Caco-2 (cell line): ENCODE data around the gene TBC1D9B. TPM values are rescaled to one million over a fixed set of nuclear protein-coding genes. Genes with fewer than 3 reads are reported as not detected.

Experiments used
- BruUV-seq: library from RNA; stranded (reverse); fragments of 400-500 nt; replicated peaks from 2 replicates; lab custom pipeline; 2021; lab: Mats Ljungman, UMichigan
- CTCF ChIA-PET: fragments of 300-600 bp; sonication (Branson Sonifier 250); formaldehyde crosslinking; loops from one replicate; lab custom pipeline; 2022; ENCODE audit warnings: antibody characterized with exemption; lab: Charles Lee
- POLR2A ChIA-PET: fragments of 300-600 bp; sonication (Branson Sonifier 250); formaldehyde crosslinking; loops from one replicate; lab custom pipeline; 2022; ENCODE audit warnings: antibody characterized with exemption; lab: Charles Lee
- DNase-seq, 2 experiments: peaks; one replicate each; pipeline versions ENCODE4 v3.0.0 to v3.0.0-alpha.2; 2020 to 2022
- H3K27me3 ChIP-seq: replicated peaks from 2 replicates; pipeline ENCODE4 v1.6.0; 2011; ENCODE audit warnings: low read length; ENCODE audit not compliant: control insufficient read depth, insufficient read depth
- H3K36me3 ChIP-seq: 2 replicates; pipeline ENCODE4 v1.5.1; 2011; ENCODE audit warnings: low read length; ENCODE audit not compliant: control insufficient read depth, insufficient read depth
- H3K4me1 ChIP-seq: fragments of 250-450 bp; sonication (Bioruptor Pico); 2 replicates; pipeline ENCODE4 v1.5.1; 2020; ENCODE audit warnings: mild to moderate bottlenecking
- H3K4me3 ChIP-seq: 2 replicates; pipeline ENCODE4 v1.5.1; 2011; ENCODE audit warnings: low read depth, mild to moderate bottlenecking, control low read depth, low read length
- H3K9me3 ChIP-seq: fragments of 250-450 bp; sonication (Bioruptor Pico); 2 replicates; pipeline ENCODE4 v1.5.1; 2020; ENCODE audit warnings: mild to moderate bottlenecking, moderate library complexity
- H3K27ac Mint-ChIP-seq: one replicate; pipeline ENCODE4 v1.8.0; 2022; ENCODE audit warnings: mixed read lengths; ENCODE audit not compliant: unreplicated experiment
- H3K27me3 Mint-ChIP-seq: one replicate; pipeline ENCODE4 v1.8.0; 2022; ENCODE audit warnings: mixed read lengths; ENCODE audit not compliant: insufficient read depth, unreplicated experiment
- H3K36me3 Mint-ChIP-seq: one replicate; pipeline ENCODE4 v1.8.0; 2022; ENCODE audit warnings: mild to moderate bottlenecking, mixed read lengths; ENCODE audit not compliant: insufficient read depth, unreplicated experiment
- H3K4me1 Mint-ChIP-seq: one replicate; pipeline ENCODE4 v1.8.0; 2022; ENCODE audit warnings: low read depth, mixed read lengths; ENCODE audit not compliant: unreplicated experiment
- H3K4me3 Mint-ChIP-seq: one replicate; pipeline ENCODE4 v1.8.0; 2022; ENCODE audit warnings: mild to moderate bottlenecking, moderate library complexity, mixed read lengths; ENCODE audit not compliant: unreplicated experiment
- H3K9me3 Mint-ChIP-seq: one replicate; pipeline ENCODE4 v1.8.0; 2022; ENCODE audit warnings: mixed read lengths; ENCODE audit not compliant: unreplicated experiment
- intact Hi-C: fragments of 100-400 bp; cut with micrococcal nuclease; formaldehyde crosslinking; loops from one replicate; pipeline ENCODE4 v1.10.0; 2022; ENCODE audit not compliant: unreplicated experiment
- total RNA-seq: library from RNA; stranded (reverse); gene quantifications from 2 replicates; pipeline ENCODE4 v1.2.3, GENCODE V29; 2022
- TF ChIP-seq, protein P1 (sequence below), 2 experiments: fragments of 200-600 bp in 1 of 2; IDR thresholded peaks; 1 replicate in 1 of 2; 2 replicates in 1 of 2; pipeline versions ENCODE4 v1.5.1 to v1.8.0; 2011 to 2022; ENCODE audit warnings: antibody characterized with exemption in 1 of 2, control low read depth in 1 of 2, inconsistent platforms in 1 of 2, low read depth in 1 of 2, low read length in 1 of 2, mild to moderate bottlenecking in 1 of 2, moderate library complexity in 1 of 2; ENCODE audit not compliant: insufficient read depth in 1 of 2, severe bottlenecking in 1 of 2, unreplicated experiment in 1 of 2

Gene TBC1D9B
- total RNA-seq, 1 experiment from 2014 or later: 107 TPM

DNA sequence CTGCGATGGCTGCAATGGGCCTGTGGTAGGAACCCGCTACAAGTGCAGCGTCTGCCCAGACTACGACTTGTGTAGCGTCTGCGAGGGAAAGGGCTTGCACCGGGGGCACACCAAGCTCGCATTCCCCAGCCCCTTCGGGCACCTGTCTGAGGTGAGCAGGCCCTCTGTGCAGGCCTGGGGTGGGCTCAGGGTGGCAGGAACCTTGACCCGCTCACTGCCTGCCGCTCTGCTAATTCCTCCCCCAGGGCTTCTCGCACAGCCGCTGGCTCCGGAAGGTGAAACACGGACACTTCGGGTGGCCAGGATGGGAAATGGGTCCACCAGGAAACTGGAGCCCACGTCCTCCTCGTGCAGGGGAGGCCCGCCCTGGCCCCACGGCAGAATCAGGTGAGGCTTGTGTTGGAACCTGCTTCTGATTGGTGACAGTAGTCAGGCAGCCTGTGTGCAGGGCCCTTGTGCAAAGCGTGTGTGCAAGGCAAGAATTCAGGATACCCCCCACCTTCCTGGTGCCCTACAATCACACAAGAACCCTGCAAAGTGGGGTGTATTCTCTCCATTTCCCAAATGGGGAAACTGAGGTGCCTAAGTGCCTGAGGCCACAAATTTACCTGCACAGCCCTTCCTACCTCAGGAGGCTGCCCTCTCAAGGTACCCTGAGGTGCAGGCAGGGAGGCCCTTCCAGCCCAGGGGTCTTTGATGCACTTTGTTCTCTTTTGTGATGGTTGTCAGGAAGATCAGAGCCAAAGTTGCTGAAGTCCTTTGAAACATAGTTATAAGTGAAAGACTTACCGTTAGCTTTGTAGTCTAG is 83.6 kb downstream of the TBC1D9B start:
- no peaks in the 10 kb centered on the region for H3K27me3 Mint-ChIP-seq
- H3K36me3 ChIP-seq: peaks cover 19% of the 10 kb centered on the region
- no peak for DNase-seq
- peaks cover 27% of the 10 kb centered on the region for H3K4me1 Mint-ChIP-seq
- H3K4me3 Mint-ChIP-seq: peak overlapping the region; percentile 62
- TF ChIP-seq, protein P1, sequence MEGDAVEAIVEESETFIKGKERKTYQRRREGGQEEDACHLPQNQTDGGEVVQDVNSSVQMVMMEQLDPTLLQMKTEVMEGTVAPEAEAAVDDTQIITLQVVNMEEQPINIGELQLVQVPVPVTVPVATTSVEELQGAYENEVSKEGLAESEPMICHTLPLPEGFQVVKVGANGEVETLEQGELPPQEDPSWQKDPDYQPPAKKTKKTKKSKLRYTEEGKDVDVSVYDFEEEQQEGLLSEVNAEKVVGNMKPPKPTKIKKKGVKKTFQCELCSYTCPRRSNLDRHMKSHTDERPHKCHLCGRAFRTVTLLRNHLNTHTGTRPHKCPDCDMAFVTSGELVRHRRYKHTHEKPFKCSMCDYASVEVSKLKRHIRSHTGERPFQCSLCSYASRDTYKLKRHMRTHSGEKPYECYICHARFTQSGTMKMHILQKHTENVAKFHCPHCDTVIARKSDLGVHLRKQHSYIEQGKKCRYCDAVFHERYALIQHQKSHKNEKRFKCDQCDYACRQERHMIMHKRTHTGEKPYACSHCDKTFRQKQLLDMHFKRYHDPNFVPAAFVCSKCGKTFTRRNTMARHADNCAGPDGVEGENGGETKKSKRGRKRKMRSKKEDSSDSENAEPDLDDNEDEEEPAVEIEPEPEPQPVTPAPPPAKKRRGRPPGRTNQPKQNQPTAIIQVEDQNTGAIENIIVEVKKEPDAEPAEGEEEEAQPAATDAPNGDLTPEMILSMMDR (IDR thresholded peaks at IDR 0.05; ENCODE audit: insufficient read depth in 1 of 2, low read depth in 1 of 2, low read length in 1 of 2, severe bottlenecking in 1 of 2, unreplicated experiment in 1 of 2): peak in 1 of 2 experiments; percentile 4
- ChIA-PET CTCF (no interaction called here), POLR2A (no interaction called here)
- intact Hi-C loops: no loop called here
- no TSS peak for BruUV-seq
- H3K27ac Mint-ChIP-seq: peak overlapping the region; percentile 92
- peaks cover 100% of the 10 kb centered on the region for H3K36me3 Mint-ChIP-seq
- H3K4me3 ChIP-seq: no peak overlapping the region
- H3K4me1 ChIP-seq: peaks cover 47% of the 10 kb centered on the region
- no peaks in the 10 kb centered on the region for H3K9me3 Mint-ChIP-seq
- no peaks in the 10 kb centered on the region for H3K27me3 ChIP-seq
- no peaks in the 10 kb centered on the region for H3K9me3 ChIP-seq

DNA sequence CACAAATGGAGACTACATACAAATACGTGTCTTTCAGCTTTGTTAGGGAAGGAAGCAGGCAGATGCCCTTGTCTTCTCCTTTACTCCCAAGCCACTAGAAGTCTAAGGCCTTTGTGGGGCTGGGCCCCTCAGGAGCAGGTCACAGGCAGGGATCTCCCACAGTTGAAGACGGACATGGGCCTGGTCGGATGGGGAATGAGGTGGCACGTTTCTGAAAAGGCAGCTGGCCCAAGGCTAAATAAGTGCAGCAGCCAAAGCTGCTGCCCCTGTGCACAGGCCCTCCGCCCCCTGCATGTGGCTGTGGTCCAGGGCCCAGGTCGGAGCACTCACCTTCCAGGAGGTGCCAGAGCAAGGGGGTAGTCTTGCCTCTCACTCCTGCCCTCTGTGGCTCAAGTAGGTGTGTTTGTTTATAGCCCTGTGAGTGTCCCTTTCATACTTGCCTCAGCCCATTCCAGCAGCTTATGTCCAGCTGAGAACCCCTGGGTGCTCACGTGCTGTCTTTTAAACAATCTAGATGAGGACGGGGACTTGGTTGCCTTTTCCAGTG is 85.2 kb downstream of the TBC1D9B start:
- intact Hi-C loops: no loop called here
- Mint-ChIP-seq H3K27me3 (no peaks in the 10 kb centered on the region), H3K4me3 (peak overlapping the region; percentile 88), H3K36me3 (peaks cover 99% of the 10 kb centered on the region), H3K4me1 (peaks cover 37% of the 10 kb centered on the region), H3K9me3 (no peaks in the 10 kb centered on the region), H3K27ac (peak overlapping the region; percentile 89)
- BruUV-seq: no TSS peak
- Histone ChIP-seq H3K4me1 (peaks cover 57% of the 10 kb centered on the region), H3K4me3 (peak overlapping the region; percentile 97), H3K36me3 (peaks cover 17% of the 10 kb centered on the region), H3K9me3 (no peaks in the 10 kb centered on the region), H3K27me3 (no peaks in the 10 kb centered on the region)
- ChIA-PET POLR2A (interaction anchor here (0.6 kb wide), 2 partner anchors 12 to 73 kb away, joined by 4 to 8 read pairs; no protein-coding TSS in a partner anchor), CTCF (no interaction called here)
- no peak for DNase-seq
- TF ChIP-seq, protein P1 (IDR thresholded peaks at IDR 0.05; ENCODE audit: insufficient read depth in 1 of 2, low read depth in 1 of 2, low read length in 1 of 2, severe bottlenecking in 1 of 2, unreplicated experiment in 1 of 2): no peak

DNA sequence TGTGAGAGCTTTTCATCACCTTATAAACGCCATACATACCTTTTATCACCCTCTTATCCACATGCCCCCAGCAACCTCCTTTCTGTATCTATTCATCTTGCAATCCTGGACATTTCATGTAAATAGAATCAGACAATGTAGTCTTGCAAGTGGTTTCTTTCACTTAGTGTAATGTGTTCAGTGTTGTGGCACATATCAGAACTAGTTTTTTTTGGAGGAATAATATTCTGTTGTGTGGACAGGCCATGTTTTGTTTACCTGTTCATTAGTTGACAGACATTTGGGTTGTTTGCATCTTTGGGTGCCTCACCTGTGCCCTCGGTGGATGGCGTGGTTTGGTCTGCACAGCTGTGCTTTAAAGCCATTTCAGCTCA is 85.7 kb downstream of the TBC1D9B start:
- H3K4me1 ChIP-seq: peaks cover 59% of the 10 kb centered on the region
- no peaks in the 10 kb centered on the region for H3K27me3 Mint-ChIP-seq
- peaks cover 37% of the 10 kb centered on the region for H3K4me1 Mint-ChIP-seq
- peaks cover 95% of the 10 kb centered on the region for H3K36me3 Mint-ChIP-seq
- no peaks in the 10 kb centered on the region for H3K9me3 ChIP-seq
- TF ChIP-seq, protein P1 (IDR thresholded peaks at IDR 0.05; ENCODE audit: insufficient read depth in 1 of 2, low read depth in 1 of 2, low read length in 1 of 2, severe bottlenecking in 1 of 2, unreplicated experiment in 1 of 2): no peak
- H3K27ac Mint-ChIP-seq: peak overlapping the region; percentile 89
- BruUV-seq: TSS peak; percentile 56
- ChIA-PET POLR2A (interaction anchor here (0.6 kb wide), 1 partner anchor 72 kb away, joined by 4 read pairs; no protein-coding TSS in a partner anchor), CTCF (no interaction called here)
- no peaks in the 10 kb centered on the region for H3K9me3 Mint-ChIP-seq
- H3K4me3 Mint-ChIP-seq: peak overlapping the region; percentile 88
- no peak for DNase-seq
- intact Hi-C loops: no loop called here
- H3K27me3 ChIP-seq: no peaks in the 10 kb centered on the region
- H3K36me3 ChIP-seq: peaks cover 16% of the 10 kb centered on the region
- H3K4me3 ChIP-seq: peak overlapping the region; percentile 97
